ENCODE measurements around the gene UBALD2.

DNA sequence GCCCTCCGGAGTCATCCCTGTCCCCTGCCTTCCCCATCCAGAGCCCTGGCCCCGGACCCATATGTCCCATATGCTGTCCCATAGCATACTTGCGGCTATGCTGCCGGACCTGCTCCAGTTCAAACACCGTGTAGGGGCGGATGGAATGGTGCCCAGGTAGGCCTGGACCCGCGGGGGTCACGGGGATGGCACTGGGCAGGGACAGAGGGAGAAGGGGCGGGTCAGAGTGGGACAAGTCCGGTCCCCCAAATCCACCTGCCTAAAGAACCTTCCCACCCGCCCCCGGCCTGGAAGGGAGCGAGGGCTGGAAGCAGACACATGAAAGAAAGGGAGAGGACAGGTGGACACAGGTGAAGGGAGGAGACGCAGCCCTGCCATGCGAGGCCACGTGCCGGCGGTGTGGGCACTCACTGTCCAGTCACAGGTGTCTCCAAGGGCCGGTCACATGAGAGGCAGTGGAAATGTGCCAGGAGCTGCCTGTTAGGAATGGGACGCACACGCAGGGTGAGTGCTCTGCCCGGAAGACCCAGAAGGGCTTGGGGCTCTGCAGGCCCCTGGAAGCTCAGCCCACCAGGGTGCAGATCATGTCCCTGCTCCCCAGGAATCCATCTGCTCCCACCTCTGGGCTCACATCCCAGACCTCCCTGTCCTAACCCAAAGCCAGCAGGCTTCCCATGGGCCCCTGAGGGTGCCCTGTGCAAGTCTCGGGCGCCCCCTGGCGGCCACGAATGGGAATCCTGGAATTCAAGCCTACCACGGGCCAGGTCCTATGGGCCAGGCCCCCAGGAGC is 14.0 kb downstream of the UBALD2 start:
- TF ChIP-seq CTCF (IDR thresholded peaks at IDR 0.05): peak in 6 of 7 experiments; percentile 80 to 99 (median 94)
- TF ChIP-seq POLR2A (IDR thresholded peaks at IDR 0.05): no peak
